Natural killer cell (primary cell): ENCODE results near the gene DAPP1. TPM values are rescaled to one million over a fixed set of nuclear protein-coding genes. Genes with fewer than 3 reads are reported as not detected.

Experiments used
- ATAC-seq, 3 donors: fragments of 150-1000 bp in 2 of 3; fragments of 200-7000 bp in 1 of 3; cut with Tn5 transposase; 1 replicate in 1 of 3; 2 replicates in 2 of 3; pipeline ENCODE4 v1.10.0; 2021; ENCODE audit warnings: mild to moderate bottlenecking in 2 of 3, moderate library complexity in 2 of 3
- DNase-seq, 2 donors: peaks; one replicate each; pipeline versions ENCODE4 v3.0.0 to v3.0.0-alpha.2; 2013 to 2021; ENCODE audit warnings: mixed read lengths in 1 of 2
- H3K27ac ChIP-seq: one replicate; pipeline ENCODE4 v1.5.1; 2013; ENCODE audit warnings: mild to moderate bottlenecking, low read length
- H3K27me3 ChIP-seq: one replicate; pipeline ENCODE4 v1.6.1; 2013; ENCODE audit warnings: low read length; ENCODE audit not compliant: control insufficient read depth, insufficient read depth
- H3K36me3 ChIP-seq: one replicate; pipeline ENCODE4 v1.6.1; 2013; ENCODE audit warnings: low read length; ENCODE audit not compliant: control insufficient read depth, insufficient read depth
- H3K4me1 ChIP-seq: one replicate; pipeline ENCODE4 v1.6.1; 2013; ENCODE audit warnings: low read length; ENCODE audit not compliant: control insufficient read depth, insufficient read depth
- H3K4me3 ChIP-seq: one replicate; pipeline ENCODE4 v1.5.1; 2013; ENCODE audit warnings: low read length
- H3K9me3 ChIP-seq: one replicate; pipeline ENCODE4 v1.6.1; 2013; ENCODE audit warnings: low read length; ENCODE audit not compliant: control insufficient read depth, insufficient read depth
- H3K27ac Mint-ChIP-seq, 2 donors: one replicate each; pipeline ENCODE4 v1.8.0; 2022; ENCODE audit warnings: mild to moderate bottlenecking in 2 of 2, mixed read lengths in 2 of 2, moderate library complexity in 1 of 2
- H3K27me3 Mint-ChIP-seq, 2 donors: one replicate each; pipeline ENCODE4 v1.8.0; 2022; ENCODE audit warnings: low read depth in 2 of 2, mixed read lengths in 2 of 2
- H3K36me3 Mint-ChIP-seq: one replicate; pipeline ENCODE4 v1.8.0; 2022; ENCODE audit warnings: mixed read lengths
- H3K4me1 Mint-ChIP-seq, 2 donors: one replicate each; pipeline ENCODE4 v1.8.0; 2022; ENCODE audit warnings: mixed read lengths in 2 of 2
- H3K4me3 Mint-ChIP-seq: one replicate; pipeline ENCODE4 v1.8.0; 2022; ENCODE audit warnings: mild to moderate bottlenecking, moderate library complexity, mixed read lengths
- H3K9me3 Mint-ChIP-seq, 2 donors: one replicate each; pipeline ENCODE4 v1.8.0; 2022; ENCODE audit warnings: mixed read lengths in 2 of 2
- CTCF ChIP-seq: fragments of 200-600 bp; IDR thresholded peaks from one replicate; pipeline ENCODE4 v1.8.0; 2022; ENCODE audit warnings: antibody characterized with exemption
- WGBS: methylation state at CpG from one replicate; pipeline ENCODE4 v1.1.7; 2013; ENCODE audit warnings: missing lambda C conversion rate; ENCODE audit not compliant: insufficient coverage; 5-methylcytosine and 5-hydroxymethylcytosine counted together
- intact Hi-C: fragments of 100-400 bp; cut with micrococcal nuclease; formaldehyde crosslinking; loops from one replicate; pipeline ENCODE4 v1.14.2; 2022
- total RNA-seq, 4 donors: library from RNA; stranded (reverse); fragments of 120-200 nt in 1 of 4; gene quantifications; one replicate each; pipeline versions ENCODE4 v1.2.3 to v1.2.4, GENCODE V29; 2013 to 2022

DAPP1 gene
- total RNA-seq, 3 donors from 2014 or later (not counting 1 experiment from before 2014, with no cell fraction given), result 5.9 to 7.3 (median 6.8) TPM

- H3K27ac Mint-ChIP-seq, result no peak overlapping the region
- ATAC-seq, result peak in 1 of 3 donors; percentile 49
Observed at GRCh38 chr4:99811850-99812249, 4.8 kb upstream of the DAPP1 start.

GRCh38 chr4:99815597-99816011 lies 1.0 kb upstream of the DAPP1 start:
- peaks cover 0 to 2% of the 10 kb centered on the region in 2 donors for H3K27me3 Mint-ChIP-seq
- peaks cover 17% of the 10 kb centered on the region for H3K4me1 ChIP-seq
- peak overlapping the region; percentile 72 for H3K4me3 Mint-ChIP-seq
- no peak for TF ChIP-seq CTCF
- no peaks in the 10 kb centered on the region for H3K36me3 Mint-ChIP-seq
- peak overlapping the region; percentile 71 for H3K27ac ChIP-seq
- H3K9me3 Mint-ChIP-seq, result no peaks in the 10 kb centered on the region
- DNase-seq (peak in 1 of 2 donors; percentile 14), ATAC-seq (no peak)
- H3K9me3 ChIP-seq, result no peaks in the 10 kb centered on the region
- H3K27me3 ChIP-seq, result no peaks in the 10 kb centered on the region
- 70% methylated on average over 1 of the region's 1 CpG for WGBS
- intact Hi-C loops, result no loop called here
- peaks cover 23 to 29% of the 10 kb centered on the region in 2 donors for H3K4me1 Mint-ChIP-seq
- peak overlapping the region; percentile 63 to 77 for H3K27ac Mint-ChIP-seq
- no peak overlapping the region for H3K4me3 ChIP-seq
- H3K36me3 ChIP-seq, result no peaks in the 10 kb centered on the region

More at GRCh38 chr4:99811850-99812249, 4.8 kb upstream of the DAPP1 start:
- no peaks in the 10 kb centered on the region for H3K36me3 Mint-ChIP-seq
- peak in 1 of 2 donors; percentile 77 for DNase-seq
- WGBS, result 65% methylated on average over 1 of the region's 1 CpG
- intact Hi-C loops, result loop anchor here (1.0 kb wide), 1 partner anchor 137 kb away; no protein-coding TSS in a partner anchor
- H3K9me3 ChIP-seq, result no peaks in the 10 kb centered on the region
- H3K4me1 ChIP-seq, result peaks cover 16% of the 10 kb centered on the region
- H3K4me3 Mint-ChIP-seq, result no peak overlapping the region
- H3K27me3 Mint-ChIP-seq, result peaks cover 7 to 29% of the 10 kb centered on the region in 2 donors
- TF ChIP-seq CTCF, result peak; percentile 68
- H3K4me1 Mint-ChIP-seq, result peaks cover 14 to 17% of the 10 kb centered on the region in 2 donors
- no peak overlapping the region for H3K27ac ChIP-seq
- no peaks in the 10 kb centered on the region for H3K9me3 Mint-ChIP-seq
- peaks cover 2% of the 10 kb centered on the region for H3K27me3 ChIP-seq
- H3K4me3 ChIP-seq, result no peak overlapping the region
- no peaks in the 10 kb centered on the region for H3K36me3 ChIP-seq

- Histone ChIP-seq H3K27ac (peak overlapping the region; percentile 71), H3K9me3 (no peaks in the 10 kb centered on the region), H3K36me3 (no peaks in the 10 kb centered on the region), H3K4me3 (peak overlapping the region; percentile 62), H3K27me3 (no peaks in the 10 kb centered on the region), H3K4me1 (peaks cover 18% of the 10 kb centered on the region)
- H3K4me1 Mint-ChIP-seq, result peaks cover 23 to 34% of the 10 kb centered on the region in 2 donors
- ATAC-seq (peak in 1 of 3 donors; percentile 52), DNase-seq (peak in 1 of 2 donors; percentile 62)
- H3K36me3 Mint-ChIP-seq, result no peaks in the 10 kb centered on the region
- H3K27ac Mint-ChIP-seq, result peak overlapping the region; percentile 63 to 83
- no peaks in the 10 kb centered on the region for H3K27me3 Mint-ChIP-seq
- no peaks in the 10 kb centered on the region for H3K9me3 Mint-ChIP-seq
- no peak for TF ChIP-seq CTCF
- WGBS, result 30% methylated on average over 4 of the region's 4 CpGs
- peak overlapping the region; percentile 73 for H3K4me3 Mint-ChIP-seq
- intact Hi-C loops, result no loop called here
Observed at GRCh38 chr4:99817309-99817890, 773 bp downstream of the DAPP1 start.
